Mesendoderm (in vitro differentiated cells): ENCODE data around the gene ASPG.
A peak's percentile ranks its signal among the peaks of the same experiment; 100 is the strongest.

ENCODE experiments used
- DNase-seq: peaks from one replicate; pipeline ENCODE4 v3.0.0; 2013
- H2AK5ac ChIP-seq: 2 replicates; pipeline ENCODE4 v1.6.1; 2013; ENCODE audit warnings: low read length, inconsistent platforms
- H2BK120ac ChIP-seq: 2 replicates; pipeline ENCODE4 v1.6.1; 2013; ENCODE audit warnings: low read depth, mild to moderate bottlenecking, low read length, moderate library complexity, mixed read lengths
- H2BK15ac ChIP-seq: replicated peaks from 2 replicates; pipeline ENCODE4 v1.6.1; 2013; ENCODE audit warnings: low read depth, mild to moderate bottlenecking, moderate library complexity
- H2BK5ac ChIP-seq: 2 replicates; pipeline ENCODE4 v1.6.1; 2013; ENCODE audit warnings: low read length, inconsistent platforms
- H3K18ac ChIP-seq: 2 replicates; pipeline ENCODE4 v1.6.1; 2013; ENCODE audit warnings: mild to moderate bottlenecking, low read length, mixed read lengths
- H3K23ac ChIP-seq: one replicate; pipeline ENCODE4 v1.6.1; 2013; ENCODE audit warnings: low read length
- H3K27ac ChIP-seq: 2 replicates; pipeline ENCODE4 v1.5.1; 2013; ENCODE audit warnings: low read depth, mild to moderate bottlenecking, inconsistent platforms, low read length, moderate library complexity
- H3K27me3 ChIP-seq: 2 replicates; pipeline ENCODE4 v1.6.1; 2013; ENCODE audit warnings: low read length, control low read depth, mild to moderate bottlenecking, inconsistent platforms; ENCODE audit not compliant: insufficient read depth, poor library complexity
- H3K36me3 ChIP-seq: 2 replicates; pipeline ENCODE4 v1.6.1; 2013; ENCODE audit warnings: low read length, inconsistent platforms; ENCODE audit not compliant: control insufficient read depth, insufficient read depth
- H3K4ac ChIP-seq: one replicate; pipeline ENCODE4 v1.6.1; 2013; ENCODE audit warnings: low read depth, mild to moderate bottlenecking, low read length, moderate library complexity
- H3K4me1 ChIP-seq: 2 replicates; pipeline ENCODE4 v1.6.1; 2013; ENCODE audit warnings: low read depth, low read length, inconsistent platforms; ENCODE audit not compliant: control insufficient read depth
- H3K4me2 ChIP-seq: 2 replicates; pipeline ENCODE4 v1.6.1; 2013; ENCODE audit warnings: low read length
- H3K4me3 ChIP-seq: 2 replicates; pipeline ENCODE4 v1.5.1; 2013; ENCODE audit warnings: mild to moderate bottlenecking, low read length
- H3K56ac ChIP-seq: one replicate; pipeline ENCODE4 v1.6.1; 2013; ENCODE audit warnings: low read length
- H3K79me1 ChIP-seq: 2 replicates; pipeline ENCODE4 v1.6.1; 2013; ENCODE audit warnings: low read length, inconsistent platforms
- H3K79me2 ChIP-seq: 2 replicates; pipeline ENCODE4 v1.6.1; 2013; ENCODE audit warnings: mild to moderate bottlenecking, low read length; ENCODE audit not compliant: control insufficient read depth, insufficient read depth
- H3K9ac ChIP-seq: 2 replicates; pipeline ENCODE4 v1.6.1; 2013; ENCODE audit warnings: low read length, inconsistent platforms
- H4K5ac ChIP-seq: one replicate; pipeline ENCODE4 v1.6.1; 2013; ENCODE audit warnings: low read length
- H4K8ac ChIP-seq: one replicate; pipeline ENCODE4 v1.6.1; 2013; ENCODE audit warnings: low read depth, mild to moderate bottlenecking, control low read depth, low read length, moderate library complexity
- WGBS: extraction: QIAGEN DNeasy Blood & Tissue Kit; methylation state at CpG from one replicate; pipeline ENCODE4 v1.1.7; 2013; ENCODE audit warnings: low lambda C conversion rate, missing lambda C conversion rate; ENCODE audit not compliant: insufficient coverage; ENCODE audit errors: extremely low coverage; 5-methylcytosine and 5-hydroxymethylcytosine counted together

The ASPG gene

GRCh38 chr14:104066279-104066678 lies 19.2 kb upstream of the ASPG start:
- no peaks in the 10 kb centered on the region for H3K79me1 ChIP-seq
- no peak overlapping the region for H2BK5ac ChIP-seq
- no peak overlapping the region for H2BK120ac ChIP-seq
- H3K27me3 ChIP-seq, result no peaks in the 10 kb centered on the region
- H2BK15ac ChIP-seq, result no peak overlapping the region
- no peak overlapping the region for H3K4me2 ChIP-seq
- no peak overlapping the region for H3K9ac ChIP-seq
- H4K8ac ChIP-seq, result no peak overlapping the region
- H3K4ac ChIP-seq, result no peak overlapping the region
- no CpG with 5 or more reads among the region's 5 CpGs for WGBS
- H3K56ac ChIP-seq, result no peak overlapping the region
- no peaks in the 10 kb centered on the region for H3K79me2 ChIP-seq
- H3K4me3 ChIP-seq, result no peak overlapping the region
- no peak overlapping the region for H3K27ac ChIP-seq
- no peak overlapping the region for H3K18ac ChIP-seq
- no peak for DNase-seq
- no peaks in the 10 kb centered on the region for H3K4me1 ChIP-seq
- H4K5ac ChIP-seq, result no peak overlapping the region
- no peak overlapping the region for H2AK5ac ChIP-seq
- no peaks in the 10 kb centered on the region for H3K36me3 ChIP-seq
- H3K23ac ChIP-seq, result no peak overlapping the region

GRCh38 chr14:104066719-104067295 lies 18.7 kb upstream of the ASPG start:
- no peaks in the 10 kb centered on the region for H3K36me3 ChIP-seq
- no peak overlapping the region for H2AK5ac ChIP-seq
- no peaks in the 10 kb centered on the region for H3K79me1 ChIP-seq
- no peak overlapping the region for H3K9ac ChIP-seq
- no peak overlapping the region for H3K56ac ChIP-seq
- H2BK120ac ChIP-seq, result no peak overlapping the region
- no peak overlapping the region for H3K23ac ChIP-seq
- H3K4me1 ChIP-seq, result no peaks in the 10 kb centered on the region
- no peak overlapping the region for H4K8ac ChIP-seq
- H3K4me3 ChIP-seq, result no peak overlapping the region
- no peak overlapping the region for H2BK5ac ChIP-seq
- H2BK15ac ChIP-seq, result no peak overlapping the region
- no peak for DNase-seq
- no peaks in the 10 kb centered on the region for H3K27me3 ChIP-seq
- no peak overlapping the region for H4K5ac ChIP-seq
- H3K4me2 ChIP-seq, result no peak overlapping the region
- H3K4ac ChIP-seq, result no peak overlapping the region
- no peaks in the 10 kb centered on the region for H3K79me2 ChIP-seq
- no peak overlapping the region for H3K18ac ChIP-seq
- no peak overlapping the region for H3K27ac ChIP-seq
- no CpG with 5 or more reads among the region's 4 CpGs for WGBS

- no peaks in the 10 kb centered on the region for H3K4me1 ChIP-seq
- H3K27me3 ChIP-seq, result no peaks in the 10 kb centered on the region
- no peak overlapping the region for H3K56ac ChIP-seq
- H3K4me2 ChIP-seq, result no peak overlapping the region
- H3K4me3 ChIP-seq, result no peak overlapping the region
- H3K18ac ChIP-seq, result no peak overlapping the region
- no peak for DNase-seq
- H3K23ac ChIP-seq, result no peak overlapping the region
- H2BK15ac ChIP-seq, result no peak overlapping the region
- no CpG with 5 or more reads among the region's 7 CpGs for WGBS
- no peaks in the 10 kb centered on the region for H3K36me3 ChIP-seq
- H4K8ac ChIP-seq, result no peak overlapping the region
- H3K9ac ChIP-seq, result no peak overlapping the region
- H3K27ac ChIP-seq, result no peak overlapping the region
- no peak overlapping the region for H2AK5ac ChIP-seq
- H3K4ac ChIP-seq, result no peak overlapping the region
- H3K79me2 ChIP-seq, result no peaks in the 10 kb centered on the region
- H2BK120ac ChIP-seq, result no peak overlapping the region
- H4K5ac ChIP-seq, result no peak overlapping the region
- no peak overlapping the region for H2BK5ac ChIP-seq
- H3K79me1 ChIP-seq, result no peaks in the 10 kb centered on the region
Observed at GRCh38 chr14:104069541-104069940, 16.0 kb upstream of the ASPG start.

- Histone ChIP-seq H3K9ac (no peak overlapping the region), H3K79me1 (no peaks in the 10 kb centered on the region), H4K5ac (no peak overlapping the region), H3K4me2 (no peak overlapping the region), H2BK15ac (no peak overlapping the region), H3K79me2 (no peaks in the 10 kb centered on the region), H3K23ac (no peak overlapping the region), H3K4me1 (no peaks in the 10 kb centered on the region), H2BK5ac (no peak overlapping the region), H3K4me3 (no peak overlapping the region), H3K18ac (no peak overlapping the region), H2BK120ac (no peak overlapping the region), H3K4ac (no peak overlapping the region), H3K27me3 (no peaks in the 10 kb centered on the region), H3K27ac (no peak overlapping the region), H4K8ac (no peak overlapping the region), H3K56ac (no peak overlapping the region), H2AK5ac (no peak overlapping the region), H3K36me3 (no peaks in the 10 kb centered on the region)
- no peak for DNase-seq
- WGBS, result no CpG with 5 or more reads among the region's 3 CpGs
Observed at GRCh38 chr14:104072586-104072985, 12.9 kb upstream of the ASPG start.

- Histone ChIP-seq H3K4me3 (no peak overlapping the region), H2BK5ac (no peak overlapping the region), H3K79me2 (no peaks in the 10 kb centered on the region), H3K27me3 (no peaks in the 10 kb centered on the region), H3K36me3 (no peaks in the 10 kb centered on the region), H3K56ac (no peak overlapping the region), H3K27ac (no peak overlapping the region), H2BK120ac (no peak overlapping the region), H4K5ac (no peak overlapping the region), H2BK15ac (no peak overlapping the region), H3K4me2 (no peak overlapping the region), H3K4me1 (no peaks in the 10 kb centered on the region), H3K4ac (no peak overlapping the region), H3K79me1 (no peaks in the 10 kb centered on the region), H3K18ac (no peak overlapping the region), H2AK5ac (no peak overlapping the region), H3K9ac (no peak overlapping the region), H3K23ac (no peak overlapping the region), H4K8ac (no peak overlapping the region)
- DNase-seq, result no peak
- WGBS, result no CpG with 5 or more reads among the region's 4 CpGs
Observed at GRCh38 chr14:104073764-104074163, 11.7 kb upstream of the ASPG start.

- Histone ChIP-seq H3K27ac (no peak overlapping the region), H4K8ac (no peak overlapping the region), H2BK120ac (no peak overlapping the region), H3K4me2 (no peak overlapping the region), H3K56ac (no peak overlapping the region), H3K4me1 (no peaks in the 10 kb centered on the region), H2BK15ac (no peak overlapping the region), H3K4me3 (no peak overlapping the region), H3K9ac (no peak overlapping the region), H3K18ac (no peak overlapping the region), H2BK5ac (no peak overlapping the region), H3K27me3 (no peaks in the 10 kb centered on the region), H3K4ac (no peak overlapping the region), H3K23ac (no peak overlapping the region), H3K79me2 (no peaks in the 10 kb centered on the region), H3K36me3 (no peaks in the 10 kb centered on the region), H3K79me1 (no peaks in the 10 kb centered on the region), H2AK5ac (no peak overlapping the region), H4K5ac (no peak overlapping the region)
- peak; percentile 21 for DNase-seq
- WGBS, result no CpG with 5 or more reads among the region's 6 CpGs
Observed at GRCh38 chr14:104075530-104076151, 9.9 kb upstream of the ASPG start.
